ENCODE measurements around the gene ZBTB7B.

ZBTB7B gene

GRCh38 chr1:155052439-155053395 is 50.1 kb downstream of the ZBTB7B start:
- Histone ChIP-seq H3K9ac (ENCODE audit: low read depth, low read length) (no peak overlapping the region), H3K4me3 (ENCODE audit: low read depth, low read length) (peak overlapping the region; percentile 65), H3K4me1 (ENCODE audit: control insufficient read depth, insufficient read depth, low read length) (peaks cover 3% of the 10 kb centered on the region), H3K9me3 (ENCODE audit: control insufficient read depth, insufficient read depth, low read length) (no peaks in the 10 kb centered on the region), H3K36me3 (ENCODE audit: control insufficient read depth, insufficient read depth, low read length) (peaks cover 3% of the 10 kb centered on the region), H3K27me3 (ENCODE audit: control insufficient read depth, insufficient read depth, low read length) (peaks cover 35% of the 10 kb centered on the region)

DNA sequence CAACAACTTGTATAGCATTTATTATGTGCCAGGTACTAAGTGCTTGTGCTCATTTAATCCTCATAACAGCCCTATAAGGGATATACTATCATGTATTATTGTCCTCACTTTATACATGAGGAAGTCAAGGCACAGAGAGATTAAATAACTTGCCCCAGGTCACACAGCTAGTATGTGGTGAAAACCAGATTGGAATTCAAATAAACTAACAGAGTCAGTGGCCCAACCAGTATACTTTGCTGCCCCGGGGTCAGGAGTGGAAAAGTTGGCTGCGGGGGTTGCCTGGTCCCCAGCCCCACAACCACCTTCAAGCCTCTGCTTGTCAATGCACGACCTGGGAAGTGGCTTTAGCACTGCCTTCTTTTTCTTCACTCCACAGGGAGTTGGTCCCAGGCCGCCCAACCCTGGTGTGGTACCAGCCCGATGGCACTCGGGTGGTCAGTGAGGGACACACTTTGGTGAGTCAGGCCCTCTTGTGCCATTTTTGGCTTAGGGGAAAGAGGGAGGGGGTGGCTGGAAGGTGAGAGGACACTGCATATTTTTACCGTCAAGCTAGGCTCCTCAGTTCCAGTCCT is 51.0 kb downstream of the ZBTB7B start:
- Histone ChIP-seq H3K4me1 (ENCODE audit: control insufficient read depth, insufficient read depth, low read length) (peaks cover 3% of the 10 kb centered on the region), H3K9ac (ENCODE audit: low read depth, low read length) (no peak overlapping the region), H3K36me3 (ENCODE audit: control insufficient read depth, insufficient read depth, low read length) (peaks cover 3% of the 10 kb centered on the region), H3K9me3 (ENCODE audit: control insufficient read depth, insufficient read depth, low read length) (no peaks in the 10 kb centered on the region), H3K4me3 (ENCODE audit: low read depth, low read length) (no peak overlapping the region), H3K27me3 (ENCODE audit: control insufficient read depth, insufficient read depth, low read length) (peaks cover 35% of the 10 kb centered on the region)

- Histone ChIP-seq H3K36me3 (ENCODE audit: control insufficient read depth, insufficient read depth, low read length) (peaks cover 3% of the 10 kb centered on the region), H3K27me3 (ENCODE audit: control insufficient read depth, insufficient read depth, low read length) (peaks cover 14% of the 10 kb centered on the region), H3K9me3 (ENCODE audit: control insufficient read depth, insufficient read depth, low read length) (no peaks in the 10 kb centered on the region), H3K4me1 (ENCODE audit: control insufficient read depth, insufficient read depth, low read length) (no peaks in the 10 kb centered on the region), H3K9ac (ENCODE audit: low read depth, low read length) (no peak overlapping the region), H3K4me3 (ENCODE audit: low read depth, low read length) (no peak overlapping the region)
Measured at GRCh38 chr1:155057104-155057503, 54.5 kb downstream of the ZBTB7B start.

GRCh38 chr1:155057788-155058211 is 55.2 kb downstream of the ZBTB7B start:
- Histone ChIP-seq H3K4me1 (ENCODE audit: control insufficient read depth, insufficient read depth, low read length) (no peaks in the 10 kb centered on the region), H3K9ac (ENCODE audit: low read depth, low read length) (no peak overlapping the region), H3K4me3 (ENCODE audit: low read depth, low read length) (no peak overlapping the region), H3K27me3 (ENCODE audit: control insufficient read depth, insufficient read depth, low read length) (peaks cover 7% of the 10 kb centered on the region), H3K9me3 (ENCODE audit: control insufficient read depth, insufficient read depth, low read length) (no peaks in the 10 kb centered on the region), H3K36me3 (ENCODE audit: control insufficient read depth, insufficient read depth, low read length) (peaks cover 3% of the 10 kb centered on the region)

DNA sequence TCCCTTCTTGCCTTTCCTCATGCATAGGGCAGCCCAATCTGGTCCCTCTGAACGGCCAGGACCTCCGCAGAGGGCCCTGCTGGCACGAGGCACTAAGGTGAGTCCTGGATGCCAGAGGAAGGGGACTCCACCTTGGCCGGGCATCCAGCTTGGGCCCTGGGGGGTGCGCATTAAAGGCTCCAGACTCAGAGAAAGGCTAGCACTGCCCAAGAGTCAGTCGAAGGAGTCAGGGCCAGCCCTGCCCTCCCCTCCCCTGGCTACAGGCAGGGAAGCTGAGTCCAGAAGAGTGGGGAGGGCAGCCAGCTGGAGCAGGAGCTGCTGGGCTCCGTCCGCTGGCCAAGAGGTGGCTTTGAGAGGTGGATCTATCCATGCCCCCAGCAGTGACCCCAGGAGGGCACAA is 58.1 kb downstream of the ZBTB7B start:
- Histone ChIP-seq H3K27me3 (ENCODE audit: control insufficient read depth, insufficient read depth, low read length) (no peaks in the 10 kb centered on the region), H3K4me1 (ENCODE audit: control insufficient read depth, insufficient read depth, low read length) (peaks cover 7% of the 10 kb centered on the region), H3K4me3 (ENCODE audit: low read depth, low read length) (no peak overlapping the region), H3K9ac (ENCODE audit: low read depth, low read length) (no peak overlapping the region), H3K9me3 (ENCODE audit: control insufficient read depth, insufficient read depth, low read length) (no peaks in the 10 kb centered on the region), H3K36me3 (ENCODE audit: control insufficient read depth, insufficient read depth, low read length) (peaks cover 3% of the 10 kb centered on the region)

DNA sequence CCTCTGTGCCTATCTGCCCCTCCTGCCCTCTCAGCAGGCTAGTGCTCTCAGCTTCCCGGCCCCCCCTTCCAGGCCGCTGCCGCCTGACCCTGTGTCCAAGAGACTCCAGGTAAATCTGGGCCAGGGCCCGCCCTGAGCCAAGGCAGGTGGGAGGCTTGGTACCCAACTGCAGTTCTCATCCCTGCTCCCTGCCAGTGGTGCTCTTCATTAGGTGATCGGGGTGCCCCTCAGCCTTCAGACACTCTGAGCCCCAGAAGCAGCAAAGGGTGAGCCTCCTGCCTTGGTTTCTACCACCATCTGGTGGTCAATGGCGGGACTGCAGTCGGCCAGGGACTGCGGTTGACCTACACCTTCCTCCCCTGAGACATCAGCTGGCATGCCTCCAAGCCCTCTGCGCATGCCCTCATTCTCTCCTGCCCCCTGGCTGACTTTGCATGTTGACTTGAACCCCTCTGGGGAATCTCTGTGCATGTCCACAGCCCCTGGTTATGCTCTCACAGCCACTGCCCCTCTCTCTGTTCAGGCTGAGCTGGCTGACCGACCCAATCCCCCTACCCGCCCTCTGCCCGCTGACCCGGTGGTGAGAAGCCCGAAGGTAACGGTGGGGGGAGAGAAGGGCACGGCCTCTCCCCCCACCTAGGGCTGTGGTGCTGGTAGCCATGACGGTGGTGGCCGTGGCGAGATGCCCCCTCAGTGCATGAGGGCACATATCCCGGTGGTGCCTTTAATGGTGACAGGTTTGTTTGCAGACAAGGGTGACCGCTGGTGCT is 59.0 kb downstream of the ZBTB7B start:
- Histone ChIP-seq H3K27me3 (ENCODE audit: control insufficient read depth, insufficient read depth, low read length) (no peaks in the 10 kb centered on the region), H3K36me3 (ENCODE audit: control insufficient read depth, insufficient read depth, low read length) (peaks cover 7% of the 10 kb centered on the region), H3K4me3 (ENCODE audit: low read depth, low read length) (peak overlapping the region; percentile 56), H3K9ac (ENCODE audit: low read depth, low read length) (no peak overlapping the region), H3K9me3 (ENCODE audit: control insufficient read depth, insufficient read depth, low read length) (no peaks in the 10 kb centered on the region), H3K4me1 (ENCODE audit: control insufficient read depth, insufficient read depth, low read length) (peaks cover 7% of the 10 kb centered on the region)

DNA sequence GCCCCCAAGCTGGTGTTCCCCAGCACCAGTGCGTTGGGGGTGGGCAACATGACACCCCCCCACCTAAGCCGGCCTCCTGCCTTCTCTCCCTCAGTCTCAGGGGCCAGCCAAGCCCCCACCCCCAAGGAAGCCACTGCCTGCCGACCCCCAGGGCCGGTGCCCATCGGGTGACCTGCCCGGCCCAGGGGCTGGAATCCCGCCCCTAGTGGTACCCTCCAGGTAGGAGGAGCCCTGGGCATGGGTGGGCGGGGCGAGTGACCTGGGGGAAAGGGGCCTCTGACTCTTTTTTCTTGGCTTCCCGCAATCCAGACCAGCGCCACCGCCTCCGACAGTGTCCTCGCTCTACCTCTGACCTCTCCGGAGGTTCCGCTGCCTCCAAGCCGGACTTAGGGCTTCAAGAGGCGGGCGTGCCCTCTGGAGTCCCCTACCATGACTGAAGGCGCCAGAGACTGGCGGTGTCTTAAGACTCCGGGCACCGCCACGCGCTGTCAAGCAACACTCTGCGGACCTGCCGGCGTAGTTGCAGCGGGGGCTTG is 59.6 kb downstream of the ZBTB7B start:
- peaks cover 8% of the 10 kb centered on the region for H3K36me3 ChIP-seq (ENCODE audit: control insufficient read depth, insufficient read depth, low read length)
- no peaks in the 10 kb centered on the region for H3K27me3 ChIP-seq (ENCODE audit: control insufficient read depth, insufficient read depth, low read length)
- peak overlapping the region; percentile 85 for H3K4me3 ChIP-seq (ENCODE audit: low read depth, low read length)
- H3K4me1 ChIP-seq (ENCODE audit: control insufficient read depth, insufficient read depth, low read length): peaks cover 7% of the 10 kb centered on the region
- no peak overlapping the region for H3K9ac ChIP-seq (ENCODE audit: low read depth, low read length)
- H3K9me3 ChIP-seq (ENCODE audit: control insufficient read depth, insufficient read depth, low read length): no peaks in the 10 kb centered on the region

DNA sequence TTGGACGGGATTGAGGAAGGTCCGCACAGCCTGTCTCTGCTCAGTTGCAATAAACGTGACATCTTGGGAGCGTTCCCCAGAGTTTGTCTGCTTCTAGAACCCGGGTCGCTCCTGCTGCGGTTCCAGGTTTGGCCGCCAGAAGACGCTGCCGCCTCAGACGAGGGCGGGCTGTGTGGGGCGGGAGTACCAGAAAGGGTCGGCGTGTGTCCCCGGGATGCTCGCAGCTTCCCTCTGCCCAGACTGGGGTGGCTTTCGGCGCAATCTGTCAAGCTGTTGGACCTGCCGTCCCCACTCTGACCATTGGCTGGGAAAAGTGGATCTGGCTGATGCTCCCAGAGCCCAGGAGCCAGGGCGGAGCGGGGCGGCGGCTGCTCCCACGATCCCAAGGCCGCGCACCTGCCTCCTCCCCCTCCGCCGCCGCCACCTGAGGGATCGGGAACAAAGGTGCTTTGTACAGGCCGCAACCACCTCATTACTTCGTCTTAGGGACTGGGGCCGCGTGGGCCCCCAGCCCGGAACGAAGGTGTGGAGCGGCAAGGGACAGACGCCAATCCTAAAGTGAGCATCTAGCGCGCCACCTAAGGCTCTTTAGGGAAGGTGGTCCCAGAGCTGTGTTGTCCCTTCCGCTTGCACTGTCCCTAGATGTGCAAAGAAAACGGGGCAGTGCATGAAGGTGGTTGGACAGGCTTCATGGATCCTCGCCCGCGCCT is 60.3 kb downstream of the ZBTB7B start:
- Histone ChIP-seq H3K4me1 (ENCODE audit: control insufficient read depth, insufficient read depth, low read length) (peaks cover 7% of the 10 kb centered on the region), H3K27me3 (ENCODE audit: control insufficient read depth, insufficient read depth, low read length) (no peaks in the 10 kb centered on the region), H3K4me3 (ENCODE audit: low read depth, low read length) (peak overlapping the region; percentile 85), H3K9ac (ENCODE audit: low read depth, low read length) (no peak overlapping the region), H3K9me3 (ENCODE audit: control insufficient read depth, insufficient read depth, low read length) (no peaks in the 10 kb centered on the region), H3K36me3 (ENCODE audit: control insufficient read depth, insufficient read depth, low read length) (peaks cover 7% of the 10 kb centered on the region)

DNA sequence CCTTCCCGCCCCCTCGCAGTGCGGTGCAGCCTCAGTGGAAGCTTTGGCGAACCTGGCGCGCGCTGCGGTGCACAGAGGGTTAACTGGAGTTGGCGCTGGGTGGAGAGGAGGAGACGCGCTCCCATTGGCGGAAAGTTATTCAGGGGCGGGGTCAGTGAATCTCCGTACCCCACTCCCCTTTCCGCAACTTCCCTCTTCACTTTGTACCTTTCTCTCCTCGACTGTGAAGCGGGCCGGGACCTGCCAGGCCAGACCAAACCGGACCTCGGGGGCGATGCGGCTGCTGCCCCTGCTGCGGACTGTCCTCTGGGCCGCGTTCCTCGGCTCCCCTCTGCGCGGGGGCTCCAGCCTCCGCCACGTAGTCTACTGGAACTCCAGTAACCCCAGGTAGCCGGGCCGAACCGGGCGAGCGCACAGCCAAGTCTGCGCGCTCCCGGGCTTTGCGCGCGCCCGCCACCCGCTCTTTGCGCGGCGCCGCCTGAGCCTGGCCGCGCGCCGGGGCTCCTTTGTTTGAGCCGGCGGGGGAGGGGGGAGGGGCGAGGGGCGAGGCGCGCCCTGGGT is 61.0 kb downstream of the ZBTB7B start, which contains the start of gene EFNA4:
TSS of gene EFNA4 (plus strand) at position 191 of the 561 bp plus-strand sequence. CDS start at position 275, 84 bp downstream.
- H3K4me1 ChIP-seq (ENCODE audit: control insufficient read depth, insufficient read depth, low read length): peaks cover 7% of the 10 kb centered on the region
- H3K9me3 ChIP-seq (ENCODE audit: control insufficient read depth, insufficient read depth, low read length): no peaks in the 10 kb centered on the region
- H3K27me3 ChIP-seq (ENCODE audit: control insufficient read depth, insufficient read depth, low read length): no peaks in the 10 kb centered on the region
- H3K9ac ChIP-seq (ENCODE audit: low read depth, low read length): peak within 1 kb of the TSS; percentile 65
- H3K4me3 ChIP-seq (ENCODE audit: low read depth, low read length): peak within 1 kb of the TSS; percentile 85
- H3K36me3 ChIP-seq (ENCODE audit: control insufficient read depth, insufficient read depth, low read length): peaks cover 7% of the 10 kb centered on the region

- peaks cover 7% of the 10 kb centered on the region for H3K36me3 ChIP-seq (ENCODE audit: control insufficient read depth, insufficient read depth, low read length)
- peaks cover 7% of the 10 kb centered on the region for H3K4me1 ChIP-seq (ENCODE audit: control insufficient read depth, insufficient read depth, low read length)
- peak overlapping the region; percentile 85 for H3K4me3 ChIP-seq (ENCODE audit: low read depth, low read length)
- no peaks in the 10 kb centered on the region for H3K9me3 ChIP-seq (ENCODE audit: control insufficient read depth, insufficient read depth, low read length)
- no peaks in the 10 kb centered on the region for H3K27me3 ChIP-seq (ENCODE audit: control insufficient read depth, insufficient read depth, low read length)
- H3K9ac ChIP-seq (ENCODE audit: low read depth, low read length): no peak overlapping the region
Measured at GRCh38 chr1:155064111-155064831, 61.7 kb downstream of the ZBTB7B start.

Data from iPS-15b (cell line).